Measurements from ENCODE around the gene PLEK.
A peak's percentile ranks its signal among the peaks of the same experiment; 100 is the strongest.

PLEK gene

DNA sequence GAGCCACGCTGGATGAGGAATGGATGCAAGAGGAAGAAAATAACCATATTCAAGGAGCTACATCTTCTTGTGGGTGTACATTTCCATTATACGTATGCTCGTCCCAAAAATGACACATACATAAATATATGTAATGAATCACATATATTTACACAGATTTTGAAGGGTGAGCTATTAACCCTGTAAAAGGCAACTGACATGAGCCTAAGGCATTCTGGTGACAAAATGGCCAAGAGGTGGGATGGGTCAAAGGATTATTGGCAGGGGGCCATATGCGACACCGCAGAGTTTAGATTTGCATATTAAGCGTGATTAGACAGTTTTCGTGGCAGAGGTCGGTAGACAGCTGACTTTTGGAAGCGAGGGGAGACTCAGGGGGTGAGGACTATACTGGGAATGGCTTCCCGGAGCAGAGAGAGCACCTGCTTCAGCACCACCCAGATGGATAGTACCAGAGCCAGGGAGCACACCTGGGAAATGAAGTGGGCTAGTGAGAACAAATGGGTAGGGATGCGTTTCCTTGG, 44.9 kb upstream of the PLEK start:
- no peak for TF ChIP-seq CTCF (IDR thresholded peaks at IDR 0.05; ENCODE audit: low read depth, low read length, missing control alignments)
- DNase-seq (ENCODE audit: low read depth): no peak
- H3K4me3 ChIP-seq (ENCODE audit: low read depth, low read length): peak overlapping the region; percentile 84
- in situ Hi-C loops (cut with HindIII; ENCODE audit: low sequenced_read_pairs): no loop called here

- in situ Hi-C loops (cut with HindIII; ENCODE audit: low sequenced_read_pairs): no loop called here
- no peak for DNase-seq (ENCODE audit: low read depth)
- no peak for TF ChIP-seq CTCF (IDR thresholded peaks at IDR 0.05; ENCODE audit: low read depth, low read length, missing control alignments)
- H3K4me3 ChIP-seq (ENCODE audit: low read depth, low read length): no peak overlapping the region
These were observed 40.0 kb upstream of the PLEK start for GRCh38 chr2:68325056-68325455.

DNA sequence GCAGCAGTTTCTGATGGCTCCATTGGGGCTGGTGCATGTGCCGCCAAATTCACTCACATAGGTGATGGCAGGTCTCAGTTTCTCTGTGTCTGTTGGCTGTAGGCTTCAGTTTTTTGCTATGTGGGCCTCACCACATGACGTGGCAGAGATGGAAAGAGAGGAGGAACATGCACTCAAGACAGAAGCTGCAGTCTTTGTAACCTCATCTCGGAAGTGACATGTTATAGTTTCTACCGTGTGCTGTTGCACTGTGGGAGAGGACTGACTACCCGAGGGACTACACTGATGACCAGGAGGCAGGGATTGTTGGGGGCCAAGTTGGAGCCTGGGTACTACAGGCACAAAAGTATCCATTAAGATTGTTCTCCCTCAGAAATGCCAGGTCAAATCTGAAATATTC, 36.2 kb upstream of the PLEK start:
- in situ Hi-C loops (cut with HindIII; ENCODE audit: low sequenced_read_pairs): no loop called here
- DNase-seq (ENCODE audit: low read depth): no peak
- H3K4me3 ChIP-seq (ENCODE audit: low read depth, low read length): no peak overlapping the region
- TF ChIP-seq CTCF (IDR thresholded peaks at IDR 0.05; ENCODE audit: low read depth, low read length, missing control alignments): no peak

- DNase-seq (ENCODE audit: low read depth): no peak
- no peak for TF ChIP-seq CTCF (IDR thresholded peaks at IDR 0.05; ENCODE audit: low read depth, low read length, missing control alignments)
- no peak overlapping the region for H3K4me3 ChIP-seq (ENCODE audit: low read depth, low read length)
- in situ Hi-C loops (cut with HindIII; ENCODE audit: low sequenced_read_pairs): no loop called here
These were observed 34.4 kb upstream of the PLEK start for GRCh38 chr2:68330691-68331090.

- TF ChIP-seq CTCF (IDR thresholded peaks at IDR 0.05; ENCODE audit: low read depth, low read length, missing control alignments): no peak
- H3K4me3 ChIP-seq (ENCODE audit: low read depth, low read length): no peak overlapping the region
- in situ Hi-C loops (cut with HindIII; ENCODE audit: low sequenced_read_pairs): no loop called here
- DNase-seq (ENCODE audit: low read depth): no peak
These were observed 32.1 kb upstream of the PLEK start for GRCh38 chr2:68333009-68333408.

DNA sequence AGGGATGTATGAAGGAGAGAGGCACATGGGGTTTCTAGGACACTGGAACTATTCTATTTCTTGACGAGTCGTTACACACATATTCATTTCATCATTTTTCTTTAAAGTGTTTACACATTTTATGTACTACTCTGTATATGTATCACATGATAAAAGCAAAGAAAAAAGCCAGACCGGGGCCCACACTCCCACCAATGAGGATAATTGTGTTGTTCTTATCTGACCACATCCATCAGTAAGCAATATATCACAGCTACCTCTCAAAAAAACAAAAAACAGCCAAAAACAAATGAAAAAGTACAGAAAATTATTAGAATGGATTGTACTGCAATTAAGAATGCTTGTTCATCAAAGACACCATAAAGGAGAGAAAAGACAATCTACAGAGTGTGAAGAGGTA, 31.2 kb upstream of the PLEK start:
- TF ChIP-seq CTCF (IDR thresholded peaks at IDR 0.05; ENCODE audit: low read depth, low read length, missing control alignments): no peak
- in situ Hi-C loops (cut with HindIII; ENCODE audit: low sequenced_read_pairs): no loop called here
- H3K4me3 ChIP-seq (ENCODE audit: low read depth, low read length): no peak overlapping the region
- no peak for DNase-seq (ENCODE audit: low read depth)

- peak; percentile 27 for DNase-seq (ENCODE audit: low read depth)
- H3K4me3 ChIP-seq (ENCODE audit: low read depth, low read length): no peak overlapping the region
- in situ Hi-C loops (cut with HindIII; ENCODE audit: low sequenced_read_pairs): no loop called here
- no peak for TF ChIP-seq CTCF (IDR thresholded peaks at IDR 0.05; ENCODE audit: low read depth, low read length, missing control alignments)
These were observed 28.9 kb upstream of the PLEK start for GRCh38 chr2:68336192-68336591.
